ENCODE results near the gene ANKZF1.
A peak's percentile ranks its signal among the peaks of the same experiment; 100 is the strongest.
"Not testable (repeated sequence)": the region's sequence is repeated elsewhere in the genome, so short reads cannot be mapped to it uniquely, and the experiment has no call there.

The ANKZF1 gene

GRCh38 chr2:219229305-219230058 is at the start of gene ANKZF1, which contains the start of gene ATG9A:
TSS of gene ANKZF1 (plus strand) at chr2:219229806. CDS start at chr2:219230258, 452 bp downstream.
TSS of gene ATG9A (minus strand) at chr2:219229636. CDS start at chr2:219228024, 1,612 bp downstream.
- DNase-seq: peak; percentile 98 to 99

DNA sequence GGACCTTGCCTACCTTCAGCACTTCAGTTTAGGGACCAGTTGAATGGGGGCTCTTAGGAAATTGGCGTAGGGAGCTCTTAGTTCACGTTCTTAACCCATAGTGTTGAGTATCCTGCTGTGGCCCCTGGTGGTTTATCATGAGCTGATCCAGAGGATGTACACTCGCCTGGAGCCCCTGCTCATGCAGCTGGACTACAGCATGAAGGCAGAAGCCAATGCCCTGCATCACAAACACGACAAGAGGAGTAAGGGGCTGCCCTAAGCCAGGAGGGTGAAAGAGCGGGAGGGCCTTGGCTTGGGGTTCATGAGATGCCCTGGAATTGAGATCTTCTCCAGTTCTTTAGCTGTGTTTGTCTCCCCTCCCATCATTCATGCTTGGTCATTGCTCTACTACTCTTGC is 48.6 kb upstream of the ANKZF1 start:
- no peak for DNase-seq

DNA sequence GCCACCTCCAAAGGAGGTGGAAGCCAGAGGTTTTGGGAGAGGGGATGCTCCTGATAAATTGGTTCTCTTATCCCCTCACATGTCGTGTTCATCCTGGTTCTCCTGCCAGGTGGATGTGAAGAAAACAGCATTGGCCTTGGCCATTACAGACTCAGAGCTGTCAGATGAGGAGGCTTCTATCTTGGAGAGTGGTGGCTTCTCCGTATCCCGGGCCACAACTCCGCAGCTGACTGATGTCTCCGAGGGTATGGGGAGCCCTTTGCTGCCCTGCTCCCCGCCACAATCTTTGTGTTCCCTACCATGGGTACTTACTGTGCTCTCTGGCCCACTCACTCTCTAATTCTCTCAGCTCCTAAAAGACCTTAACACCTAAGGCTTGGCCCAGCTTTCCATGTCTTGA is 48.1 kb upstream of the ANKZF1 start:
- no peak for DNase-seq

DNA sequence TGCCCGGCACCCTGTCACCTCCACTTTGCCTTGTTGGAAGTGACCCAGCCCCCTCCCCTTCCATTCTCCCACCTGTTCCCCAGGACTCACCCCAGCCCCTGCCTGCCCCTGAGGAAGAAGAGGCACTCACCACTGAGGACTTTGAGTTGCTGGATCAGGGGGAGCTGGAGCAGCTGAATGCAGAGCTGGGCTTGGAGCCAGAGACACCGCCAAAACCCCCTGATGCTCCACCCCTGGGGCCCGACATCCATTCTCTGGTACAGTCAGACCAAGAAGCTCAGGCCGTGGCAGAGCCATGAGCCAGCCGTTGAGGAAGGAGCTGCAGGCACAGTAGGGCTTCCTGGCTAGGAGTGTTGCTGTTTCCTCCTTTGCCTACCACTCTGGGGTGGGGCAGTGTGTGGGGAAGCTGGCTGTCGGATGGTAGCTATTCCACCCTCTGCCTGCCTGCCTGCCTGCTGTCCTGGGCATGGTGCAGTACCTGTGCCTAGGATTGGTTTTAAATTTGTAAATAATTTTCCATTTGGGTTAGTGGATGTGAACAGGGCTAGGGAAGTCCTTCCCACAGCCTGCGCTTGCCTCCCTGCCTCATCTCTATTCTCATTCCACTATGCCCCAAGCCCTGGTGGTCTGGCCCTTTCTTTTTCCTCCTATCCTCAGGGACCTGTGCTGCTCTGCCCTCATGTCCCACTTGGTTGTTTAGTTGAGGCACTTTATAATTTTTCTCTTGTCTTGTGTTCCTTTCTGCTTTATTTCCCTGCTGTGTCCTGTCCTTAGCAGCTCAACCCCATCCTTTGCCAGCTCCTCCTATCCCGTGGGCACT is 47.1 kb upstream of the ANKZF1 start:
- DNase-seq: no peak

GRCh38 chr2:219183151-219183772 is 46.3 kb upstream of the ANKZF1 start:
- DNase-seq: no peak

GRCh38 chr2:219184121-219184520 is 45.5 kb upstream of the ANKZF1 start:
- no peak for DNase-seq

DNA sequence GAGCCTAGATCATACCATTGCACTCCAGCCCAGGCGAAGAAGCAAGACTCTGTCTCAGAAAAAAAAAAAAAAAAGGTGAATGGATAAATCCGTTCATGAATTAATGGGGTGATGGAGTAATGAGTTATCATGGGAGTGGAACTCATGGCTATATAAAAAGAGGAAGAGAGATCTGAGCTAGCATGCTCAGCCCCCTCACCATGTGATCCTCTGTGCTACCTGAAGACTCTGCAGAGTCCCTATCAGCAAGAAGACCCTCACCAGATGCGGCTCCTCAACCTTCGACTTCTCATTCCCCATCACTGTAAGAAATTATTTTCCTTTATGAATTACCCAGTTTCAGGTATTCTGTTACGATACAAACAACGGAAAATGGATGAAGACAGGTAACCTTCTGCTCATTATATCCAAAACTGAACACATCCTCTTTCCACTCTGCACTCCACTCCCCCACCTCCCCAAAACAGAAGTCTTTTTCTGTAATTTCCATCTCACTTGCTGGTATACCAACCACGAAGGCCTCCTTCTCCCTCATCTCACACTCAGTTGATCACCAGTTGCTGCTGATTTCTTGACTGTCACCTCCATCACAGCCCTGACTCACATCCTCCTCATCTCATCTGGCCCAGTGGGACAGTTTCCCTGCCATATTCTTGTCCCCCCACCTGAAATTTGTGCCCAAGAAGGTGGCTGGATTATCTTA is 42.7 kb upstream of the ANKZF1 start:
- DNase-seq: no peak

- no peak for DNase-seq
Observed at GRCh38 chr2:219197388-219197787, 32.2 kb upstream of the ANKZF1 start.

- no peak for DNase-seq
Observed at GRCh38 chr2:219198974-219199373, 30.6 kb upstream of the ANKZF1 start.

GRCh38 chr2:219199470-219200211 is 30.0 kb upstream of the ANKZF1 start:
- DNase-seq: peak; percentile 34 to 51

DNA sequence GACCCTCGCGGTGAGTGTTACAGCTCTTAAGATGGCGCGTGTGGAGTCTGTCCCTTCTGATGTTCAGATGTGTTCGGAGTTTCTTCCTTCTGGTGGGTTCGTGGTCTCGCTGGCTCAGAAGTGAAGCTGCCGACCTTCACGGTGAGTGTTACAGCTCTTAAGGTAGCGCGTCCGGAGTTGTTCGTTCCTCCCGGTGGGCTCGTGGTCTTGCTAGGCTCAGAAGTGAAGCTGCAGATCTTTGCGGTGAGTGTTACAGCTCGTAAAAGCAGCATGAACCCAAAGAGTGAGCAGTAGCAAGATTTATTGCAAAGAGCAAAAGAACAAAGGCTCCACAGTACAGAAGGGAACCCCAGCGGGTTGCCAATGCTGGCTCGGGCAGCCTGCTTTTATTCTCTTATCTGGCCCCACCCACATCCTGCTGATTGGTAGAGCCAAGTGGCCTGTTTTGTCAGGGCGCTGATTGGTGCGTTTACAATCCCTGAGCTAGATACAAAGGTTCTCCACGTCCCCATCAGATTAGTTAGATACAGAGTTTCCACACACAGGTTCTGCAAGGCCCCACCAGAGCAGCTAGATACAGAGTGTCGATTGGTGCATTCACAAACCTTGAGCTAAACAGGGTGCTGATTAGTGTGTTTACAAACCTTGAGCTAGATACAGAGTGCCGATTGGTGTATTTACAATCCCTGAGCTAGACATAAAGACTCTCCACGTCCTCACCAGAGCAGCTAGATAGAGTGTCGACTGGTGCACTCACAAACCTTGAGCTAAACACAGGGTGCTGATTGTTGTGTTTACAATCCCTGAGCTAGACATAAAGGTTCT is 28.9 kb upstream of the ANKZF1 start:
- DNase-seq: peak; percentile 67 to 74

DNA sequence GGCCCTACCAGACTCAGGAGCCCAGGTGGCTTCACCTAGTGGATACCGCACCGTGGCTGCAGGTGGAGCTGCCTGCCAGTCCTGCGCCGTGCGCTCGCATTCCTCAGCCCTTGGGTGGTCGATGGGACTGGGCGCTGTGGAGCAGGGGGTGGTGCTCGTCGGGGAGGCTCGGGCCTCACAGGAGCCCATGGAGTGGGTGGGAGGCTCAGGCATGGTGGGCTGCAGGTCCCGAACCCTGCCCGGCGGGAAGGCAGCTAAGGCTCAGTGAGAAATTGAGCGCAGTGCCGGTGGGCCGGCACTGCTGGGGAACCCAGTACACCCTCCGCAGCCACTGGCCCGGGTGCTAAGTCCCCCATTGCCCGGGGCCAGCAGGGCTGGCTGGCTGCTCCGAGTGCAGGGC is 28.3 kb upstream of the ANKZF1 start:
- not testable (repeated sequence) for DNase-seq

- no peak for DNase-seq
Observed at GRCh38 chr2:219204425-219205164, 25.0 kb upstream of the ANKZF1 start.

DNA sequence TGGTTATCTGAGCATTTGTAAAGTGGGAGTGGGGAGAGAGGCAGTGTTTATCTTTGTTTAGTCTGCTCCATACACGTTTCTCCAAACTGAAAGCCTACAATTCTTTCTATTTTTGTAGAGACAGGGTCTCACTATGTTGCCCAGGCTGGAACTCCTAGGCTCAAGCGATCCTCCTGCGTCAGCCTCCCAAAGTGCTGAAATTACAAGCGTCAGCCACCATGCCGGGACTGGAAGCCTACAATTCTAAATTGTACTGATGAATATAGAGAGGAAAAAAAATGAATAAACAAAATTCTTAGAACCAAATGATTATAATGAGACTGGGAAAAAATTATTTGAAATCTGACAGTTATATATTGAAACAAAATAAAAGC is 24.5 kb upstream of the ANKZF1 start:
- no peak for DNase-seq

- DNase-seq: no peak
Observed at GRCh38 chr2:219205981-219206327, 23.7 kb upstream of the ANKZF1 start.

DNA sequence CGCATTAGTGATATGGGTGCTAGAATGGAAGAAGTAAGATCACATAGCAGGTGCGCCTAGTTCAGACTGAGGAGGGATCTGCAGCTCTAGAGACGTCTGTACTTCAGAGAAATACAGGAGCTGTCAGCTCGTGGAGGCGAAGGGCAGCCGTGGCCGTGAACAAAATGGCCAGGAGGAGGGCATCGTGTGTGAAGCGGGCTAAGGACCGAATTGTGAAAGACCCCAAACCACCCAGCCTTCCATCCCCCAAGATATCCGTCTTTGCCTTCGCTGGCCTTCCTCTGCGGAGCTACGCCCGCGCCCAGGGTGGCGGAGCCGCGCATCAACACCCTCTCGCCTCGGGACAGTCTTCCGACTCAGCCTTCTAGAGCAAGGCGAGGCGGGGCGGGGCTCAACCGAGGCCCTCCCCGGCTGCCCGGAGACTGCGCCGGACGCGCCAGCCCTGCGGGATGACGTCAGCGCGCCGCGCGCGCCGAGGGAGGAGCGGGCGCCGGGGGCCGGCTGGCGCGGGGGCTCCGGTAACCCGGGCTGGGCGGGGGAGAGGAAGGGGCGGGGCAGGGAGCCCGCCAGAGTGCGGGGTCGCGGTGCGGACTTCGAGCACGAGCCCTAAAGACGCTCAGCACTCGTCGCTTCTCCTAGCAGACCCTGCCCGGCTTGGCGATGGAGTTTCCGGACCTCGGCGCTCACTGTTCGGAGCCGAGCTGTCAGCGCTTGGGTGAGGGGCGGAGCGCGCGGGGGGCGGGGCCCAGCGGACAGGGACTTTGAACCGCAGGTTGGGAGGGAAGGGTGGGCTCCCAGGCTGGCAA is 23.1 kb upstream of the ANKZF1 start, which contains the start of gene ZFAND2B:
TSS of gene ZFAND2B (plus strand) at position 455 of the 806 bp plus-strand sequence. CDS start at position 661, 206 bp downstream.
- DNase-seq: peak; percentile 85 to 98

DNA sequence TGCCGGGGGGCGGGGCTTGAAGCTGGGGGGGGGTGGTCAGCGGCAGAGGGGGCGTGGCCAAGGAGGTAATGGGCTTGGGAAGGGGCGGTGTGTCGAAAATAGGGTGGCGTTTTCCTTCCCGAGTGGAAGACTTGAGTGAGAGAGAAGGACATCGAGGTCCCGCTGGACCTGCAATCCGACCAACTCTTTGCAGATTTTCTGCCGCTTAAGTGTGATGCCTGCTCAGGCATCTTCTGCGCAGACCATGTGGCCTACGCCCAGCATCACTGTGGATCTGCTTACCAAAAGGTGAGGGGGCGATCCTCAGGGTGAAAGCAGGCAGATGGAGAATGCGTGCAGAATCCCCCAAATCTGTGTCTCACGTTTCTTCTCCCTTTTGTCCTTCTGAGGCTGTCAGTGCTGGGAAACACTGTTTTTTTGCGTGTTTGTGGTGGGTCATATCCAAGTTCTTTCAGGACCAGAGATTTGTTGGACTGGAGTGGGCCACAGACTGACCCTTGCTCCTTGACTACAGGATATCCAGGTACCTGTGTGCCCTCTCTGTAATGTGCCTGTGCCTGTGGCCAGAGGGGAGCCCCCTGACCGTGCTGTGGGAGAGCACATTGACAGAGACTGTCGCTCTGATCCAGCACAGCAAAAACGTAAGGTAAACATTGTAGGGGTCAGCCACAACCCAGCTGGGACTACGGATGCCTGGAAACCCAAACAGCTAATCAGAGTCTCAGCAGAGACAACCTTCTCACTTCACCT is 22.3 kb upstream of the ANKZF1 start:
- no peak for DNase-seq

- DNase-seq: no peak
Observed at GRCh38 chr2:219207884-219208740, 21.5 kb upstream of the ANKZF1 start.
